Measurements from ENCODE around the gene SLC35B2. TPM values are rescaled to one million over a fixed set of nuclear protein-coding genes. Genes with fewer than 3 reads are reported as not detected.

Gene SLC35B2
- total RNA-seq, 4 donors from 2014 or later, result 26.2 to 38.5 (median 30.9) TPM

DNA sequence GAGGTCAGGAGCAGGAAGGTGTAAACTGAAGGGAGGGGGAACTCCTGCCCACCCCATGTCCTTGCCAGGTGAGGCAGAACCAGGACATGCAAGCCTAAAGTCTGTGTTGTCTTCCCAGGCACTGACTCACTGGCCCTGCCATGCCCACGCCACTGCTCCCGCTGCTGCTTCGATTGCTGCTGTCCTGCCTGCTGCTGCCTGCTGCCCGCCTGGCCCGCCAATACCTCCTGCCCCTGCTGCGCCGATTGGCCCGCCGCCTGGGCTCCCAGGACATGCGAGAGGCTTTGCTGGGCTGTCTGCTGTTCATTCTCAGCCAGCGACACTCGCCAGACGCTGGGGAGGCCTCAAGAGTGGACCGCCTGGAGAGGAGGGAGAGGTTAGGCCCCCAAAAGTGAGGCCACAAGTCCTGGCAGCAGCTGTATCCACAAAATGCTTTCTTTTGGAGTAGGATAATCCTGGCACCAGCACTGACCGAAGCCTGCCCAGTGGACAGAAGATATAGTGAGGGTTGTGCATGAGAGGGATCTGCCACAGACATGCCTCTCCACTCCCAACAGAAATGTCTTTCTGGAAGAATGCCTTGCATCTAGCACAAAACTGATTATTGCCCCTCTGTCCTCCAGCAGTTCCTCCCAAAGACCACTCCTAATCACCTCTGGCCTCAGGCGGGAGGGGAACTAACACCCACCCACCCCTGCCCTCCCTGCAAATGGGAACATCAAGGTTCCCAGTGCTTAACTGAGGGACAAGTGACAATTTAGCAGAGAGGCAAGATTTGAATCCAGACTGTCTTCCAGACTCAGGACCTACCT, 39.8 kb downstream of the SLC35B2 start:
- no peaks in the 10 kb centered on the region for H3K9me3 ChIP-seq
- H3K36me3 ChIP-seq, result no peaks in the 10 kb centered on the region
- H3K4me3 ChIP-seq, result no peak overlapping the region
- no peak for TF ChIP-seq POLR2A (IDR thresholded peaks at IDR 0.05)
- peaks cover 59% of the 10 kb centered on the region for H3K4me1 ChIP-seq
- 75% methylated on average over 16 of the region's 16 CpGs for WGBS
- H3K27me3 ChIP-seq, result no peaks in the 10 kb centered on the region
- peak overlapping the region; percentile 92 for H3K27ac ChIP-seq
- DNase-seq (ENCODE audit: low spot score in 2 of 2), result peak in 1 of 2 donors; percentile 73

GRCh38 chr6:44216677-44217331, 40.5 kb downstream of the SLC35B2 start, which contains the start of gene MYMX:
MYMX (plus strand) TSS chr6:44216926; CDS start chr6:44217472, 546 bp downstream.
- peak in 1 of 2 donors; percentile 67 for DNase-seq (ENCODE audit: low spot score in 2 of 2)
- Histone ChIP-seq H3K9me3 (no peaks in the 10 kb centered on the region), H3K4me3 (no peak within 1 kb of the TSS), H3K27ac (peak within 1 kb of the TSS; percentile 43), H3K36me3 (no peaks in the 10 kb centered on the region), H3K27me3 (no peaks in the 10 kb centered on the region), H3K4me1 (peaks cover 52% of the 10 kb centered on the region)
- 29% methylated on average over 7 of the region's 7 CpGs for WGBS
- no peak for TF ChIP-seq POLR2A (IDR thresholded peaks at IDR 0.05)

- TF ChIP-seq POLR2A (IDR thresholded peaks at IDR 0.05) (no peak), POLR2AphosphoS5 (IDR thresholded peaks at IDR 0.05) (no peak), CTCF (IDR thresholded peaks at IDR 0.05) (no peak), EP300 (IDR thresholded peaks at IDR 0.05) (no peak)
- Histone ChIP-seq H3K4me1 (peaks cover 28% of the 10 kb centered on the region), H3K36me3 (no peaks in the 10 kb centered on the region), H3K27me3 (no peaks in the 10 kb centered on the region), H3K27ac (no peak overlapping the region), H3K4me3 (no peak overlapping the region), H3K9me3 (no peaks in the 10 kb centered on the region)
- DNase-seq (ENCODE audit: low spot score in 2 of 2), result no peak
- WGBS, result 95% methylated on average over 6 of the region's 6 CpGs
These were observed 43.0 kb downstream of the SLC35B2 start for GRCh38 chr6:44214307-44214706.

DNA sequence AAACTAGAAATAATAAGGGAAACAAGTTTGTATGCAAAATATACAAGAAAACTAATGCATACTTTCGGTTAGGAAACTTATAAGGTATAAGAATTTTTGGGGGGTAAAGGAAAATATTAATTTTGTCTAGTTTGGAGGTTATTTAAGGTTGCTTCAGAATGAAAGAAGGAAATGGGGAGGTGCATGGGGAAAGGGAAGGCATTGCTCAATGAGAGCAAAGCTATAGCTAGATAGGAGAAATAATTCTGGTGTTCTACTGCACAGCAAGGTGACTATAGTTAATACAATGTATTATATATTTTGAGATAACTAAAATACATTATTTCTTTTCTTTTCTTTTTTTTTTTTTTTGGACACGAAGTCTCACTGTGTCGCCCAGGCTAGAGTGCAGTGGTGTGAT, 46.0 kb downstream of the SLC35B2 start:
- Histone ChIP-seq H3K27me3 (no peaks in the 10 kb centered on the region), H3K27ac (no peak overlapping the region), H3K9me3 (no peaks in the 10 kb centered on the region), H3K4me3 (no peak overlapping the region), H3K36me3 (no peaks in the 10 kb centered on the region), H3K4me1 (peaks cover 3% of the 10 kb centered on the region)
- WGBS, result 81% methylated on average over 3 of the region's 3 CpGs
- TF ChIP-seq EP300 (IDR thresholded peaks at IDR 0.05), result no peak
- no peak for DNase-seq (ENCODE audit: low spot score in 2 of 2)

GRCh38 chr6:44207966-44208365, 49.4 kb downstream of the SLC35B2 start:
- TF ChIP-seq CTCF (IDR thresholded peaks at IDR 0.05) (no peak), POLR2AphosphoS5 (IDR thresholded peaks at IDR 0.05) (no peak)
- DNase-seq (ENCODE audit: low spot score in 2 of 2), result no peak
- no peak overlapping the region for H3K27ac ChIP-seq
- 90% methylated on average over 6 of the region's 6 CpGs for WGBS
- no peaks in the 10 kb centered on the region for H3K36me3 ChIP-seq
- H3K4me1 ChIP-seq, result peaks cover 11% of the 10 kb centered on the region
- no peaks in the 10 kb centered on the region for H3K27me3 ChIP-seq
- H3K9me3 ChIP-seq, result no peaks in the 10 kb centered on the region
- H3K4me3 ChIP-seq, result no peak overlapping the region

Other genes starting within 250 kb of the SLC35B2 start
- 10 to 100 TPM; 25.1 to 49.8 (median 44.0) TPM for gene MRPL14, start 130.1 kb downstream of the SLC35B2 start, total RNA-seq
- gene TMEM63B, start 130.0 kb downstream of the SLC35B2 start, total RNA-seq, result 10 to 100 TPM; 71.5 to 89.0 (median 84.5) TPM
- 1 to 10 TPM in 2 of 4 donors, under 1 TPM in 2; 0.45 to 2.5 (median 1.2) TPM for gene CAPN11, start 98.7 kb downstream of the SLC35B2 start, total RNA-seq
- not detected for gene MYMX, start 40.6 kb downstream of the SLC35B2 start, total RNA-seq
- 100 to 1,000 TPM in 1 of 4 donors, 10 to 100 TPM in 3; 61.7 to 133 (median 75.3) TPM for gene SLC29A1, start 33.9 kb downstream of the SLC35B2 start, total RNA-seq
- 100 to 1,000 TPM; 450 to 830 (median 678) TPM for gene HSP90AB1, start 10.4 kb downstream of the SLC35B2 start, total RNA-seq
- gene NFKBIE, start 8.0 kb upstream of the SLC35B2 start, total RNA-seq, result 10 to 100 TPM; 12.9 to 25.0 (median 16.1) TPM
- gene TMEM151B, start 12.9 kb upstream of the SLC35B2 start, total RNA-seq, result under 1 TPM in 2 of 4 donors, not detected in 2; 0.10 to 0.15 TPM
- 10 to 100 TPM; 13.9 to 17.7 (median 16.4) TPM for gene AARS2, start 55.8 kb upstream of the SLC35B2 start, total RNA-seq
- gene SPATS1, start 85.1 kb upstream of the SLC35B2 start, total RNA-seq, result not detected
- 10 to 100 TPM; 12.3 to 16.6 (median 15.4) TPM for gene CDC5L, start 130.2 kb upstream of the SLC35B2 start, total RNA-seq